Fibroblast of the conjunctiva (primary cell): ENCODE results near the gene KCTD13.
A peak's percentile ranks its signal among the peaks of the same experiment; 100 is the strongest.
"Not testable (repeated sequence)": the region's sequence is repeated elsewhere in the genome, so short reads cannot be mapped to it uniquely, and the experiment has no call there.

ENCODE experiments used
- DNase-seq: peaks from one replicate; pipeline ENCODE4 v3.0.0-alpha.2; 2010; ENCODE audit warnings: low read depth

Gene KCTD13

DNA sequence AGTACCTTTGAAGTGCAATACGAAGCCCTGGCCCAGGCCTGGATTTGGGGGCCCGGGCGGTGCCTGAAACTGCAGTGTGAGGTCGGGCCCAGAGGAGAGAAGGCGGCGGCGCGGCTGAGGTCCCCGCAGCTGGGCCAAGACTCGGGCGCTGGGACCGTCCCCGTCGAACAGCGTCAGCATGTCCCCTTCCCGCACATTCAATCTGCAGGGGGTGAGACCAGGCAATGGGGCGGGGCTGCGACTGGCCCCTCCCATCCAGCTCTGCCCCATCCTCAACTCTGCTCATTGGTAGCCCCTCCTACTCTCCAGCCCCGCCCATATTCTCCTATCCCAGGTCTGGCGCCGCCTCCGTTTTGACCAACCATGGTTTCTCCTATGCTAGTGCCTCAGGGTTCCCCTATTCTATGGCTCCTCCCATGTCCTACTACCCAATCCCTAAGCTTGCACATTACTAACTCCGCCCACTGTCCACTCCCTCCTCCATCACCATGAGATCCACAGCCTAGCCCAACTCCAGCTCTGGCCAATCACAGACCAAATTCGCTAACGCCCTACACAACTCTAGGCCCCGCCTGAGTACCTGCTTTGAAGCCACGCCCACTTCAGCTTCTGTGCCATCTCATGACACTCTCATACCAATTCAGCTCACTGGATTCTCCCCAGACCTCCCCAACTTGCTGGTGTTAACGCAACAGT is 48.6 kb downstream of the KCTD13 start:
- DNase-seq: peak; percentile 3

DNA sequence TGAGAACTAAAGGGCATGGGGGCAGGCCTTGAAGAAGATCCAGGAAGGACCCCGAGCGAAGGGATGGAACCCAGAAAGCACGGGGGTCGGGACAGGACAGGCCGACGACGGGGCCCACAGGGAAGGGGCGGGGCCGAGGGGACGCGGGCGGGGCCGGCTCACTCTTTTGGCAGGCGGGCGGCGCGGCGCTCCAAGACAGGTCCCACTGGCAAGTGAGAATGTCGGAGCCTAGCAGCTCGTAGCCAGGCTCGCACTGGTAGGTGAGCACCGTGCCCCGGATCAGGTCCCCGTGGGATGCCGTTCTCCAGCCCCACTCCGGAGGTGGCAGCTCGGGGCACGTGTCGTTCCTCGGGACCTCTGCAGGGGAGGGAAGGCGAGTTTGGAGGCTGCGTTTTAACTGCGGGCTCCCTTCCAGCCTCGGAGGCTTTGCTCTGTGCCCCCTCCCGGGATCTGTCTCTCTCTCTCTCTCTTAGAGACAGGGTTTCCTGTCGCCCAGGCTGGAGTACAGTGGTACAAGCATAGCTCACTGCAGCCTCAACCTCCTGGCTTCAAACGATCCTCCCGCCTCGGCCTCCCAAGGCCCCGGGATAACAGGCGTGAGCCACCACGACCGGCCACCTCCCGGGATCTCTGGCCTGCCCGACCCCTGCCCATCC is 49.3 kb downstream of the KCTD13 start:
- no peak for DNase-seq

- no peak for DNase-seq
These were observed 49.8 kb downstream of the KCTD13 start for GRCh38 chr16:29876217-29876593.

- no peak for DNase-seq
These were observed 50.8 kb downstream of the KCTD13 start for GRCh38 chr16:29875206-29875605.

DNA sequence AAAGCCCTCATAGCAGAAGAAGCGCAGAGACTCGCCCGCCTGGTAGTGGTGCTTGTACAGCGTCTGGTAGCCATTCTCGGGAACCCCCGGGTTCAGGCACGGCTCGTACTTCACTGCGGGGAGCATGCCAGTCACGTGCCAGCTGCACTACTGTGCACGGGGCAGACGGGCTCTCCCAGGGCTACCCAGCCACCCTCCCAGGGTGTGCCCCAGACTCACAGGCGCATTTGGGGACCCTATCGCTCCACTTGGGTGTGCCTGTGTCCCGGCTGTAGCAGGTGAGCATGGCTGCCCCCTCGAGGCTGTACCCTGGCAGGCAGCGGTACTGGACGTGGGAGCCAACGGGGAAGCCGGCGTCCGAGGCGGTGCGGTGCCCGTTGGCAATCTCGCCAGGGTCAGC is 52.7 kb downstream of the KCTD13 start:
- no peak for DNase-seq

- DNase-seq: no peak
These were observed 54.0 kb downstream of the KCTD13 start for GRCh38 chr16:29871822-29872546.

- DNase-seq: not testable (repeated sequence)
These were observed 57.0 kb downstream of the KCTD13 start for GRCh38 chr16:29869067-29869466.

GRCh38 chr16:29868396-29869009 is 57.5 kb downstream of the KCTD13 start:
- no peak for DNase-seq

- DNase-seq: no peak
These were observed 61.8 kb downstream of the KCTD13 start for GRCh38 chr16:29864205-29864604.

DNA sequence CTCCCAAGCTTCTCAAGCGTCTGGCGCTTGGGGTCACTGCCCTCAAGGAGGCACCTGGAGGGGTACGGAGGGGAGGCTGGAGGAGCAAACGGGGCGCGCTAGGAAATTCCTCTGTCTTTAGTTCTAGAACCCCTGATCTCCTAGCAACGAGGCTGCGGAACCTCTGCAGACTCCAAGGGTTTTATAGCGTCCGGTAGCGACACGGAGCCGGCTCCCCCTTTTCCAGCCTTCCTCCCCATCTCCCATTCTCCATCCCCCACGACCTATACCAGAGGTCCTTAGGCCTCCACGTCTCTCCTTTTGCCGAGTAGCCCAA is 62.4 kb downstream of the KCTD13 start:
- no peak for DNase-seq

- DNase-seq: peak; percentile 94
These were observed 63.0 kb downstream of the KCTD13 start, which contains the start of gene CDIPT for GRCh38 chr16:29862884-29863668. Gene CDIPT (minus strand): TSS chr16:29863226. CDS start chr16:29862857, 369 bp downstream.

DNA sequence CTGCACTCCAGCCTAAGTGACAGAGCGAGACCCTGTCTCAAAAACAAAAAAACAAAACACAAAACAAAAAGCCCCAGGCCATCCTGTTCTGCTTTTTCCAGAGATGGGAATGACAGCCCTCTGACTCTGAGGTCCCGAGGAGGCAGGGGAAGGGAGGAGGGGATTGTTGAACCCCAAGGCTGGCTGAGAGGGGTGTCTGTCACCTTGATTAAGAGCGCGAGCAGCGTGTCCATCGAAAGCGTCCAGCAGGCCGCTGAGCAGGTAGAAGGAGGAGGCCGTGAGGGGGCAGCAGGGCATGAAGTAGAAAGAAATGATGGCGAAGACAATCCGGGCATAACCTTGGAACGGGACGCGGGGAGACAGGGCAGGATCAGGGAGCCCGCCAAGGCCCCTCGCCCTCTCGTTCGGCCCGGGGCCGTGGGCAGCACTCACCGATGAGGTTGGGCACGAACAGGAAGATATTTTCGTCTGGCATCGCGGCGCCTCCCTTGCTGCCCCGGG is 63.6 kb downstream of the KCTD13 start:
- no peak for DNase-seq

- no peak for DNase-seq
These were observed 65.8 kb downstream of the KCTD13 start for GRCh38 chr16:29860218-29860617.

- DNase-seq: no peak
These were observed 67.1 kb downstream of the KCTD13 start for GRCh38 chr16:29858974-29859373.

DNA sequence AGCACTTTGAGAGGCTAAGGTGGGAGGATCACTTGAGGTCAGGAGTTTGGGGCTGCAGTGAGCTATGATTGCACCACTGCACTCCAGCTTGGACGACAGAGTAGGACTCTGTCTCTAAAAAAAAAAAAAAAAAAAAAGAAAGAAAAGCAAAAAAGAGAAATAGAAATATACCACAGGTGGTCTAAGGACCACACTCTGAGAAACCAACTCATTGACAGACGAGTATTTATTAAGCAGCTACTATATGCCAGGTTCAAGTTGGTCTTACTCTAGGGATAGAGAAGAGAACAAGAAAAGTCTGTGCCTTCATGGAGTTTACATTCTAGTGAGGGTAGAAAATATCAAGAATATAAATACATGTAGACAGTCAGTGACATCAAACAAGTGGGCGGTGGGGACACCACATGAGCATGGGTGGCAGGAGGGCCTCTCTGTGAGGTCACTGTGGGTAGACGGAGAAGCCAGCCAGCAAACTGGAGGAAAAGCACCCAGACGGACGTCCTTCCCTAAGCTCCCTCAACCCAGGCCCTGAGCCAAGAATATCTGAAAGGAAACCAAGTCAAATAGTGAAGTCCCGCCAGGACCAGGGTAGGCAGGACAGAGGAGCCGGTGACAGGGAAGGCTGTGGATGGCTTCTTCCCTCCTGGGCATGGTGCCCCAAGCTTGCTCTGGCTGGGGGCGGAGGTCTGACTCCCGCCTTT is 67.7 kb downstream of the KCTD13 start:
- no peak for DNase-seq

DNA sequence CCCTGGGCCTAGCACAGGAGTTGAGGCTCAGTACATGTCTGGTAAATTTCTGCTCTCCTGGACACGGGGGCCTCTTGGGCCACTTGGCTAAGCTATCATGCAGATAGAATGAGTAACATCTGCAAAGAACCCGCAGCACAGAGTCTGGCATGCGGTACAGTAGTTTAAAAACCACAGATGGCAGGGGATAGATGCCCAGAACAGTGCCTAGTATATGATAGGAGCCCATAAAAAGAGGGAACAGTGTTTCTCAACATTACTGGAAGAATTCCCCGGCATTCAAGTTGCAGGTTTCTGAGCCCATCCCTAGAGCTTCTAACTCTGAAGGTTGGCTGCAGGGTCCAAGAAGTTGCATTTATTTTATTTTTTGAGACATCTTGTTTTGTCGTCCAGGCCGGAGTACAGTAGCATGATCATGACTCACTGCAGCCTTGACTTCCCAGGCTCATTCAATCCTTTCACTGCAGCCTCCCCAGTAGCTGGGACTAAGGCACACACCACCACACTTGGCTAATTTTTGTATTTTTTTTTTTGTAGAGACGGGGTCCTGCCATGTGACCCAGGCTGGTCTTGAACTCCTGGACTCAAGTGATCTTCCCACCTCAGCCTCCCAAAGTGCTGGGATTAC is 68.8 kb downstream of the KCTD13 start:
- peak; percentile 31 for DNase-seq
